Astrocyte of the cerebellum (primary cell): ENCODE measurements around the gene ADAM10.

ENCODE experiments used
- DNase-seq: peaks from one replicate; pipeline ENCODE4 v3.0.0-alpha.2; 2011; ENCODE audit warnings: low read depth
- H3K4me3 ChIP-seq: 2 replicates; pipeline ENCODE4 v1.5.1; 2011; ENCODE audit warnings: mild to moderate bottlenecking, low read depth, low read length, moderate library complexity
- in situ Hi-C: cut with HindIII; loops from 2 replicates; pipeline ENCODE4 v1.10.0; 2017; ENCODE audit warnings: low sequenced_read_pairs
- TF ChIP-seq, protein P1 (sequence below): IDR thresholded peaks from 2 replicates; pipeline ENCODE4 v1.5.1; 2012; ENCODE audit warnings: low read length, low read depth, moderate library complexity, mild to moderate bottlenecking; ENCODE audit errors: missing control alignments

The ADAM10 gene

DNA sequence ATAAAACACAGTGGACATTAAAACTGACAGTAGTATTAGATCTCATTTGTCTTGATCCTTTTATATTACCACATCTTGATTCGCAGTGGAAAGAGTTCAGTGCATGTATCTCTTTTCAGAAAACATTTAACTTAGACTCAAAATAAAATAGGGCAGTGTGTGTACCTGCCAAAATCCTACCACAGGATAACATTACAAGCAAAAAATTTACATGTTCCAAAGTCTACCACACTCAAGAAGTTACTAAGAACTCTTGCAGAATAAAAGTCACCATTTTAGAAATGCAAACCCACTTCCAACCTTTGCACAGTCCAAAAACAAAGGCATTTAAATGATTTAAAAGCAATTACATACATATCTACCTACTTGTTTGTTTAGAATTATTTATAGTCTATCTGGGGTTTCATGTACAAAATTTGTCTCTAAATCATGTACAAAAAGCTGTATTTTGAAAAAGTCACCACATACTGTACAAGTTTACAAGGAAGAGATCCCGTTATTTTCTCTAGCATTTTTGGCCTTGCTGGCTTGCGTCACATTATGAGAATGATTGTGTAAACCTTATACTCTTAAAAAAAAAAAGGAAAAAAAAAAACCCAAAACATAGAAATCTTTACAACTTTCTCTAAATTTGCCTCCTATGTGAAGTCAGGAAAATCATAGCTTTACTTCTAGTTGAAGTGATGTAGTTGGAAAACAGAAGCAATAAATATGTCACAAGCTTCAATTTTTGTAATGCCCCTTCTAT is 153.8 kb downstream of the ADAM10 start:
- in situ Hi-C loops, result loop anchor here (25.0 kb wide), 1 partner anchor 333 kb away; no protein-coding TSS in a partner anchor
- no peak for DNase-seq
- H3K4me3 ChIP-seq, result no peak overlapping the region
- TF ChIP-seq, protein P1, sequence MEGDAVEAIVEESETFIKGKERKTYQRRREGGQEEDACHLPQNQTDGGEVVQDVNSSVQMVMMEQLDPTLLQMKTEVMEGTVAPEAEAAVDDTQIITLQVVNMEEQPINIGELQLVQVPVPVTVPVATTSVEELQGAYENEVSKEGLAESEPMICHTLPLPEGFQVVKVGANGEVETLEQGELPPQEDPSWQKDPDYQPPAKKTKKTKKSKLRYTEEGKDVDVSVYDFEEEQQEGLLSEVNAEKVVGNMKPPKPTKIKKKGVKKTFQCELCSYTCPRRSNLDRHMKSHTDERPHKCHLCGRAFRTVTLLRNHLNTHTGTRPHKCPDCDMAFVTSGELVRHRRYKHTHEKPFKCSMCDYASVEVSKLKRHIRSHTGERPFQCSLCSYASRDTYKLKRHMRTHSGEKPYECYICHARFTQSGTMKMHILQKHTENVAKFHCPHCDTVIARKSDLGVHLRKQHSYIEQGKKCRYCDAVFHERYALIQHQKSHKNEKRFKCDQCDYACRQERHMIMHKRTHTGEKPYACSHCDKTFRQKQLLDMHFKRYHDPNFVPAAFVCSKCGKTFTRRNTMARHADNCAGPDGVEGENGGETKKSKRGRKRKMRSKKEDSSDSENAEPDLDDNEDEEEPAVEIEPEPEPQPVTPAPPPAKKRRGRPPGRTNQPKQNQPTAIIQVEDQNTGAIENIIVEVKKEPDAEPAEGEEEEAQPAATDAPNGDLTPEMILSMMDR, result no peak

DNA sequence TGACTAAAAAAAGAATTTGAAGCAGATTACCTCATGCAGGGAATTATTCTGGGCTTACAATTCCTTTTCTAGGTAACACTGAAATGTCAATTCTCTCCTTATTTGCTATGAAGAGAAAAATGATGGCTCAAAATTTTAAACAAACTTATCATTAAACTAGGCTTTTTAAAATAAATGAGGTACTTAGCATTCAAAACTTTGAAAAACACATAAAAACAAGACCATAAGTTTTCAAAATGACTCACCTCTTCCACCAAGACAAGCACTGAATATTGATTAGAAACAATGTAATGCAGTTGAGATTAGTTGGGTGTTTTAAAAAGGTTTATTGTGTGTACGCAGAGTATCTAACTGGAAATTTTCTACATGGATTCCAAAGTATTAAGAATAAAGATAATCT is 154.6 kb downstream of the ADAM10 start:
- DNase-seq, result no peak
- in situ Hi-C loops, result loop anchor here (25.0 kb wide), 1 partner anchor 333 kb away; no protein-coding TSS in a partner anchor
- TF ChIP-seq, protein P1, result no peak
- no peak overlapping the region for H3K4me3 ChIP-seq

DNA sequence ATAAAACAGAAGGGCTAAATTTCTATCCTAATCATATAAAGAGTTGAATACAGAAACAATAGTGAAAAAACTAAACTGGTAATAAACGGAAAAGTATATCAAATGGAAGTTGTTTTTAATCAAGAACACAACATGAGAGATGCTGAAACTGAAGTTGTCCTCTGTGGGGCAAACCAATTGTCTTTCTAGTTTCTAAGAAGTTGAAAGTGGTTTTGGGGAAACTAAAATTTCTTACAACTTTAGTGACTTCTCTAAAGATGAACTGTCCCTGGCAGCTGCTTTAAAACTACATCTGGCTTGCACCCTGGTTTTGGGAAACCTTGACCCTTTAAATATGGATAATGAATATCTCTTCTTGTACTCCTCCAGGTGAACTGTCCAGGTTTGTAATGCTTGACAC is 155.6 kb downstream of the ADAM10 start:
- no peak for DNase-seq
- in situ Hi-C loops, result loop anchor here (25.0 kb wide), 1 partner anchor 332 kb away; no protein-coding TSS in a partner anchor

GRCh38 chr15:58590926-58591325 is 158.6 kb downstream of the ADAM10 start:
- in situ Hi-C loops, result loop anchor here (25.0 kb wide), 1 partner anchor 329 kb away; no protein-coding TSS in a partner anchor
- no peak overlapping the region for H3K4me3 ChIP-seq
- TF ChIP-seq, protein P1, result no peak
- DNase-seq, result no peak

More for the DNA sequence above, 155.6 kb downstream of the ADAM10 start:
- no peak overlapping the region for H3K4me3 ChIP-seq
- TF ChIP-seq, protein P1, result no peak

- no peak for DNase-seq
- in situ Hi-C loops, result loop anchor here (25.0 kb wide), 1 partner anchor 328 kb away; no protein-coding TSS in a partner anchor
- H3K4me3 ChIP-seq, result no peak overlapping the region
- TF ChIP-seq, protein P1, result no peak
Observed at GRCh38 chr15:58590236-58590635, 159.3 kb downstream of the ADAM10 start.

GRCh38 chr15:58589047-58589446 is 160.5 kb downstream of the ADAM10 start:
- no peak for DNase-seq
- TF ChIP-seq, protein P1, result no peak
- no peak overlapping the region for H3K4me3 ChIP-seq
- in situ Hi-C loops, result loop anchor here (25.0 kb wide), 1 partner anchor 327 kb away; no protein-coding TSS in a partner anchor
